ENCODE data around the gene KIFC3. TPM values are rescaled to one million over a fixed set of nuclear protein-coding genes. Genes with fewer than 3 reads are reported as not detected.

Gene KIFC3
- total RNA-seq, 1 donor from 2014 or later, result 15.4 TPM

DNA sequence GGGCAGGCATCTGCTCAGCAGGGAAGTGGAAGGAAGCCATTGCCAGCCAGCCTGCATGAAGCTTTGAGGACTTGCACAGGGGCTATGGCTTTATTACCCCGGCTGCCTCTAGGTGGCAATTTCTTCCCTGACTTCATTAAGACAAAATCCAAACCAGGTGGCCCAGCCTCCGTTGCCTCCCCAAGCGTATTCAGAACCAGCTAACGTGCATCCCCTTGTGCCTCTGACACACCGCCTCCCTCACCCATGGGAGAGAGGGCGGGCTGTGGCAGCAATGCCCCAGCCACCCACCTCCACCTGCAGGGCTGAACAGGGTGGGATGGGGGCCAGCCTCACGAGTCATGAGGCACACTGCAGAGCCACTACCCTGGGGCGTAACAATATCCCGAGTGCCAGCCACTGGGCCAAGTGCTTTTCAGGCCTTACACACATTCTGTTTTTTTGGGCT, 6.8 kb downstream of the KIFC3 start:
- Mint-ChIP-seq H3K4me3 (ENCODE audit: unreplicated experiment) (no peak overlapping the region), H3K36me3 (ENCODE audit: low read depth, unreplicated experiment) (peaks cover 6% of the 10 kb centered on the region), H3K27ac (ENCODE audit: unreplicated experiment) (no peak overlapping the region), H3K27me3 (ENCODE audit: unreplicated experiment) (peaks cover 17% of the 10 kb centered on the region), H3K9me3 (ENCODE audit: unreplicated experiment) (no peaks in the 10 kb centered on the region), H3K4me1 (ENCODE audit: unreplicated experiment) (peaks cover 28% of the 10 kb centered on the region)
- TF ChIP-seq, protein P1, sequence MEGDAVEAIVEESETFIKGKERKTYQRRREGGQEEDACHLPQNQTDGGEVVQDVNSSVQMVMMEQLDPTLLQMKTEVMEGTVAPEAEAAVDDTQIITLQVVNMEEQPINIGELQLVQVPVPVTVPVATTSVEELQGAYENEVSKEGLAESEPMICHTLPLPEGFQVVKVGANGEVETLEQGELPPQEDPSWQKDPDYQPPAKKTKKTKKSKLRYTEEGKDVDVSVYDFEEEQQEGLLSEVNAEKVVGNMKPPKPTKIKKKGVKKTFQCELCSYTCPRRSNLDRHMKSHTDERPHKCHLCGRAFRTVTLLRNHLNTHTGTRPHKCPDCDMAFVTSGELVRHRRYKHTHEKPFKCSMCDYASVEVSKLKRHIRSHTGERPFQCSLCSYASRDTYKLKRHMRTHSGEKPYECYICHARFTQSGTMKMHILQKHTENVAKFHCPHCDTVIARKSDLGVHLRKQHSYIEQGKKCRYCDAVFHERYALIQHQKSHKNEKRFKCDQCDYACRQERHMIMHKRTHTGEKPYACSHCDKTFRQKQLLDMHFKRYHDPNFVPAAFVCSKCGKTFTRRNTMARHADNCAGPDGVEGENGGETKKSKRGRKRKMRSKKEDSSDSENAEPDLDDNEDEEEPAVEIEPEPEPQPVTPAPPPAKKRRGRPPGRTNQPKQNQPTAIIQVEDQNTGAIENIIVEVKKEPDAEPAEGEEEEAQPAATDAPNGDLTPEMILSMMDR (IDR thresholded peaks at IDR 0.05; ENCODE audit: unreplicated experiment), result peak; percentile 35
- DNase-seq (ENCODE audit: low spot score), result peak; percentile 54

DNA sequence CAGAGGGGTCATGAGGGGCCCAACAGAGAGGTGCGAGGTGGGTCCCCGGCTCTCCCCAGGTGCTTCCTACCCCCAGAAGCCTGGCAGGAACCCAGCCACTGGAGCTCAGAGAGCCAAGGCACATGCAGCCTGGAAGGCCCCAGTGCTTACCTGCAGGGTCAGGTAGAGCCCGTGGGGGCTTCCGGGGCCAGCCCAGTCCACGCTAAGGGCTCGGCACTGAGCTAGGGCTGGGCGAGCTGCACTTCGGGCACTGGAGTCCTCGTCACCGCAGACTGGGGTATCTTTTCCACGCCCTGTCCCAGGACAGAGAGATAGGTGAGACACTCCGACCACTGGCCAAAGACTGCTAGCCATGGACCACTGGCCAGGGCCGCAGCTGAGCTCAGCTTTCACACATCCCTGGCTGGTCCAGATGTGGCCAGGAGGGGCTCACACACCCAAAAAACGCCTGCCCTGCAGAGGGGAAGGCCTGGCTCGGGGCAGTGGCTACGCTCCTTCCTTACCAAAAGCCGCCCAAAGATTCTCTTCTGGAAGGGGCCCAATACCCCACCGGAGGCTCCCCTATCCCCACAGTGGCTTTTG, 7.4 kb downstream of the KIFC3 start:
- Mint-ChIP-seq H3K27me3 (ENCODE audit: unreplicated experiment) (peaks cover 13% of the 10 kb centered on the region), H3K36me3 (ENCODE audit: low read depth, unreplicated experiment) (peaks cover 6% of the 10 kb centered on the region), H3K9me3 (ENCODE audit: unreplicated experiment) (no peaks in the 10 kb centered on the region), H3K27ac (ENCODE audit: unreplicated experiment) (no peak overlapping the region), H3K4me3 (ENCODE audit: unreplicated experiment) (no peak overlapping the region), H3K4me1 (ENCODE audit: unreplicated experiment) (peaks cover 22% of the 10 kb centered on the region)
- TF ChIP-seq, protein P1 (IDR thresholded peaks at IDR 0.05; ENCODE audit: unreplicated experiment), result no peak
- DNase-seq (ENCODE audit: low spot score), result no peak

DNA sequence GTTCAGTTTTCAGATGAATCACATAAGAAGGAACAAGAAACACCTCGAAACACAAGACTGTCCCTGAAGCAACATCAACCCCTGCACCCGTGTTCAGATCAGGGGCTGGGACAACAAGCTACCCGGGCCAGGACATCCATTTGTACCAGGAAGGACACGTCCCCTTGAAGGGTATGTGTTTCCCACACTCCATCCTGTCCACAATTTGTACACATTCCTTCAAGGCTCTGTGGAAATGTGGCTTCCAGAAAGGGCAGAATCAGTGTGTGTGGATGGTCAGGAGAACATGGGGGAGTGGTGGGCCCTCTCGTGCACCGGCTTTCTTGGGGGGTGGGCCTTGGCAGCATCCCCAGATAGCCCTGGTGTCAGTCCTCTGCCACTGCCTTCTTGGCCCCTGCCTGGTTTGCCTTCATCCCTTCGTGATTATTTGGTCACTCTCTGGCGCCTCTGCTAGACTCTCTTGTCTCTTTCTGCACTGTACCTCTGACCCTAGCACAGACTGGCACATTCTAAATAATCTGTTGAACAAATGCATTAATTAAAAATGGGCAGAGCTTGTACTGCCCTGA, 10.3 kb downstream of the KIFC3 start:
- peaks cover 7% of the 10 kb centered on the region for H3K4me1 Mint-ChIP-seq (ENCODE audit: unreplicated experiment)
- no peaks in the 10 kb centered on the region for H3K9me3 Mint-ChIP-seq (ENCODE audit: unreplicated experiment)
- no peak overlapping the region for H3K4me3 Mint-ChIP-seq (ENCODE audit: unreplicated experiment)
- H3K36me3 Mint-ChIP-seq (ENCODE audit: low read depth, unreplicated experiment), result peaks cover 6% of the 10 kb centered on the region
- TF ChIP-seq, protein P1 (IDR thresholded peaks at IDR 0.05; ENCODE audit: unreplicated experiment), result no peak
- no peak for DNase-seq (ENCODE audit: low spot score)
- no peak overlapping the region for H3K27ac Mint-ChIP-seq (ENCODE audit: unreplicated experiment)
- H3K27me3 Mint-ChIP-seq (ENCODE audit: unreplicated experiment), result peaks cover 8% of the 10 kb centered on the region

DNA sequence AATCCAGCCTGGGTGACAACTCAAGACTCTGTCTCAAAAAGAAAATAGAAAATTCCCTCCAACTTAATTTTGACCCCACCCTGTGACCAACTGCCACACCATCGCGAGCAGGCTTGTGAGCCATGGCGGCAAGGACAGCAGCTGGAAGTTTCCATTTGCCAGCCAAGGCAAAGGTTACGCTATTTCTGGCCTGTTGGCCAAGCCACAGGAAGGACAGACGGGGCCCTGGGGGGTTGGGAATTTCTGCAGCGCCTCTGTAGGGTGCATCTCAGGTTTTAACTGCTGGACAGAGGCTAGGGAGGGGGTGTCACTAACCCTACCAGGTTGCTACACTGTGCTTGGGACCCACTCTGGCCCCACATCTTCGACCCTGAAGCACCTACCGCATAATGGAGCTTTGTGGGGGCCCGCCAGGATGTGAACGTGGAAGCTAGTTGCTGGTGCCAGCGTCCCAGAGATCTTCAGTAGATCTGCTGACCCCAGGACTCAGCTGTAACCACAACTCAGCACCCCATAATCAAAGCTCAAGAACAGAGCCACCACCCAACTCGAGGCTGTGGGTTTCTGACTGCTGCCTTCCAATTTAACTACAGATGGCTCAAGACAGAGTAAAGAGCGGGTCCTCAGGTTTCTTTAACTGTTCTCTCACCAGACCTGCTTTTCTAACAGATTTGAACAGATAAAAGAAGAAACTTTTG, 10.9 kb downstream of the KIFC3 start:
- peaks cover 5% of the 10 kb centered on the region for H3K4me1 Mint-ChIP-seq (ENCODE audit: unreplicated experiment)
- peaks cover 8% of the 10 kb centered on the region for H3K27me3 Mint-ChIP-seq (ENCODE audit: unreplicated experiment)
- no peaks in the 10 kb centered on the region for H3K9me3 Mint-ChIP-seq (ENCODE audit: unreplicated experiment)
- no peak overlapping the region for H3K4me3 Mint-ChIP-seq (ENCODE audit: unreplicated experiment)
- peaks cover 6% of the 10 kb centered on the region for H3K36me3 Mint-ChIP-seq (ENCODE audit: low read depth, unreplicated experiment)
- H3K27ac Mint-ChIP-seq (ENCODE audit: unreplicated experiment), result no peak overlapping the region
- no peak for DNase-seq (ENCODE audit: low spot score)
- TF ChIP-seq, protein P1 (IDR thresholded peaks at IDR 0.05; ENCODE audit: unreplicated experiment), result no peak

DNA sequence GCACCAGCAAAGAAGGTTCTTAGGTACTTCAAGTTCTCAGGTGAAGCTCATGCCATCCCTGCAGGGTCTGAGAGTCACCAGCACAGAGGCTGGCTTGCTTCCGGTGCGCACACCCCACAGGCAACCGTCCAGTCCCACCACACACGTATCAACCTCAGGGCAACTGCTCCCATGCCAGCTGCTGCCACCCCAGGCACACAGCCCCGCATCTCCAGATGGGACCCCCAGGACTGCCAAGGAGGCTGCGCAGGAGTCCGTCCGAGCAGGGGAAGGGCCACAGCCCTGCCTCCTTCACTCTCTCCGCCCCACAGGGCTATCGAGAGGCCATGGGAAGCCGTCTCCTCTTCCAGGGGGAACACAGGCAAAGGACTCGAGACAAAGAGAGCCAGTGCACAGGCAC, 13.3 kb downstream of the KIFC3 start:
- Mint-ChIP-seq H3K27me3 (ENCODE audit: unreplicated experiment) (peaks cover 4% of the 10 kb centered on the region), H3K36me3 (ENCODE audit: low read depth, unreplicated experiment) (peaks cover 13% of the 10 kb centered on the region), H3K4me1 (ENCODE audit: unreplicated experiment) (peaks cover 5% of the 10 kb centered on the region), H3K4me3 (ENCODE audit: unreplicated experiment) (no peak overlapping the region), H3K9me3 (ENCODE audit: unreplicated experiment) (no peaks in the 10 kb centered on the region), H3K27ac (ENCODE audit: unreplicated experiment) (no peak overlapping the region)
- no peak for DNase-seq (ENCODE audit: low spot score)
- TF ChIP-seq, protein P1 (IDR thresholded peaks at IDR 0.05; ENCODE audit: unreplicated experiment), result no peak

Data from endothelial cell (in vitro differentiated cells).